Uterus (tissue), 4 donors: ENCODE measurements around the gene RAB33B. TPM values are rescaled to one million over a fixed set of nuclear protein-coding genes. Genes with fewer than 3 reads are reported as not detected.

Source experiments
- DNase-seq, 2 donors: peaks; one replicate each; pipeline ENCODE4 v3.0.0-alpha.2; 2019 to 2020
- H3K27ac ChIP-seq, 2 donors: fragments of 200-600 bp; sonication (generic); 1 replicate in 1 of 2; 2 replicates in 1 of 2; pipeline ENCODE4 v1.5.1; 2016 to 2018
- H3K27me3 ChIP-seq, 2 donors: fragments of 200-600 bp; sonication (generic); one replicate each; pipeline ENCODE4 v1.5.1; 2018 to 2019; ENCODE audit warnings: control low read depth in 1 of 2
- H3K36me3 ChIP-seq, 2 donors: fragments of 200-600 bp; sonication (generic); one replicate each; pipeline ENCODE4 v1.5.1; 2019; ENCODE audit warnings: control low read depth in 1 of 2
- H3K4me1 ChIP-seq, 2 donors: fragments of 200-600 bp; sonication (generic); one replicate each; pipeline ENCODE4 v1.5.1; 2018 to 2019; ENCODE audit warnings: control low read depth in 1 of 2
- H3K4me3 ChIP-seq, 2 donors: fragments of 200-600 bp; sonication (generic); 1 replicate in 1 of 2; 2 replicates in 1 of 2; pipeline ENCODE4 v1.5.1; 2018 to 2019; ENCODE audit warnings: mild to moderate bottlenecking in 1 of 2
- H3K9me3 ChIP-seq, 2 donors: fragments of 200-600 bp; sonication (generic); one replicate each; pipeline ENCODE4 v1.5.1; 2019; ENCODE audit warnings: control low read depth in 1 of 2
- CTCF ChIP-seq, 4 experiments: fragments of 200-600 bp in 2 of 4; fragments of 450-650 bp in 2 of 4; sonication (generic) in 2 of 4; IDR thresholded peaks; one replicate each; pipeline ENCODE4 v1.5.1; 2016 to 2019; ENCODE audit warnings: antibody characterized with exemption in 4 of 4, mild to moderate bottlenecking in 2 of 4, moderate library complexity in 1 of 4
- POLR2A ChIP-seq, 2 donors: fragments of 450-650 bp; IDR thresholded peaks; one replicate each; pipeline ENCODE4 v1.6.1; 2016; ENCODE audit warnings: antibody characterized with exemption in 2 of 2, mild to moderate bottlenecking in 1 of 2, moderate library complexity in 1 of 2
- intact Hi-C: fragments of 100-400 bp; cut with DNase I; formaldehyde crosslinking; loops from one replicate; pipeline ENCODE4 v1.15.1; 2023; ENCODE audit warnings: low total_unique reads
- total RNA-seq, 4 donors: library from RNA; depleted of rRNA in 3 of 4; stranded (reverse); fragments of >200 nt in 3 of 4; gene quantifications; one replicate each; pipeline versions ENCODE4 v1.1.0 to v1.2.4, GENCODE V29; 2014 to 2023
- donor health status: DM: yes; HTN: yes; CAD: no.

The RAB33B gene
- total RNA-seq, 4 donors from 2014 or later, result 9.2 to 46.8 (median 13.8) TPM

- no peak overlapping the region for H3K27ac ChIP-seq
- no peak overlapping the region for H3K4me3 ChIP-seq
- H3K9me3 ChIP-seq, result no peaks in the 10 kb centered on the region
- TF ChIP-seq POLR2A (IDR thresholded peaks at IDR 0.05) (no peak), CTCF (IDR thresholded peaks at IDR 0.05) (no peak)
- peaks cover 0 to 4% of the 10 kb centered on the region in 2 donors for H3K4me1 ChIP-seq
- H3K27me3 ChIP-seq, result no peaks in the 10 kb centered on the region
- DNase-seq, result no peak
- intact Hi-C loops, result no loop called here
- no peaks in the 10 kb centered on the region for H3K36me3 ChIP-seq
These were observed 22.4 kb downstream of the RAB33B start for GRCh38 chr4:139476363-139476762.

GRCh38 chr4:139481465-139481864 is 27.5 kb downstream of the RAB33B start:
- DNase-seq, result no peak
- Histone ChIP-seq H3K4me3 (no peak overlapping the region), H3K36me3 (no peaks in the 10 kb centered on the region), H3K27me3 (no peaks in the 10 kb centered on the region), H3K27ac (no peak overlapping the region), H3K9me3 (no peaks in the 10 kb centered on the region), H3K4me1 (peaks cover 0 to 4% of the 10 kb centered on the region in 2 donors)
- intact Hi-C loops, result no loop called here
- TF ChIP-seq POLR2A (IDR thresholded peaks at IDR 0.05) (no peak), CTCF (IDR thresholded peaks at IDR 0.05) (no peak)

- TF ChIP-seq POLR2A (IDR thresholded peaks at IDR 0.05) (no peak), CTCF (IDR thresholded peaks at IDR 0.05) (no peak)
- H3K9me3 ChIP-seq, result no peaks in the 10 kb centered on the region
- no peak for DNase-seq
- H3K4me1 ChIP-seq, result peaks cover 0 to 4% of the 10 kb centered on the region in 2 donors
- intact Hi-C loops, result no loop called here
- no peak overlapping the region for H3K27ac ChIP-seq
- no peaks in the 10 kb centered on the region for H3K36me3 ChIP-seq
- H3K27me3 ChIP-seq, result no peaks in the 10 kb centered on the region
- H3K4me3 ChIP-seq, result no peak overlapping the region
These were observed 29.1 kb downstream of the RAB33B start for GRCh38 chr4:139483000-139483399.

GRCh38 chr4:139484783-139485311 is 30.9 kb downstream of the RAB33B start:
- intact Hi-C loops, result no loop called here
- H3K36me3 ChIP-seq, result no peaks in the 10 kb centered on the region
- H3K9me3 ChIP-seq, result no peaks in the 10 kb centered on the region
- H3K4me1 ChIP-seq, result no peaks in the 10 kb centered on the region
- H3K27me3 ChIP-seq, result no peaks in the 10 kb centered on the region
- no peak overlapping the region for H3K4me3 ChIP-seq
- DNase-seq, result no peak
- no peak overlapping the region for H3K27ac ChIP-seq
- TF ChIP-seq POLR2A (IDR thresholded peaks at IDR 0.05), result no peak
- TF ChIP-seq CTCF (IDR thresholded peaks at IDR 0.05), result no peak

- Histone ChIP-seq H3K27me3 (no peaks in the 10 kb centered on the region), H3K4me3 (no peak overlapping the region), H3K36me3 (no peaks in the 10 kb centered on the region), H3K9me3 (no peaks in the 10 kb centered on the region), H3K27ac (no peak overlapping the region), H3K4me1 (no peaks in the 10 kb centered on the region)
- DNase-seq, result no peak
- TF ChIP-seq CTCF (IDR thresholded peaks at IDR 0.05) (no peak), POLR2A (IDR thresholded peaks at IDR 0.05) (no peak)
- intact Hi-C loops, result no loop called here
These were observed 34.5 kb downstream of the RAB33B start for GRCh38 chr4:139488442-139488841.
